H1 (cell line): ENCODE data around the gene FOXO1. TPM values are rescaled to one million over a fixed set of nuclear protein-coding genes. Genes with fewer than 3 reads are reported as not detected.

Source experiments
- CTCF ChIA-PET: fragments of 300-600 bp; sonication (Branson Sonifier 250); formaldehyde crosslinking; loops from one replicate; lab custom pipeline; 2021; ENCODE audit not compliant: partially characterized antibody; lab: Charles Lee
- POLR2A ChIA-PET: fragments of 300-600 bp; sonication (Branson Sonifier 250); formaldehyde crosslinking; loops from one replicate; lab custom pipeline; 2021; ENCODE audit warnings: inconsistent platforms; ENCODE audit not compliant: partially characterized antibody; lab: Charles Lee
- DNase-seq, 2 experiments: peaks; one replicate each; pipeline versions ENCODE4 v3.0.0 to v3.0.0-alpha.2; 2010 to 2022; ENCODE audit warnings: low spot score in 2 of 2, low read depth in 1 of 2, mixed read lengths in 1 of 2
- FAIRE-seq: peaks from 2 replicates; lab custom pipeline; 2011; peaks lifted over from hg19 to GRCh38; lab: Jason Lieb, UNC
- H2AFZ ChIP-seq: 2 replicates; pipeline ENCODE4 v1.8.1; 2012; ENCODE audit warnings: low read length, inconsistent platforms
- H2AK5ac ChIP-seq: 2 replicates; pipeline ENCODE4 v1.6.1; 2013; ENCODE audit warnings: low read depth, low read length
- H2BK120ac ChIP-seq: replicated peaks from 2 replicates; pipeline ENCODE3; 2013; ENCODE audit warnings: low read depth, low read length, inconsistent platforms
- H2BK12ac ChIP-seq: 2 replicates; pipeline ENCODE4 v1.6.1; 2013; ENCODE audit warnings: low read depth, low read length
- H2BK15ac ChIP-seq: 2 replicates; pipeline ENCODE4 v1.6.1; 2013; ENCODE audit warnings: low read length
- H2BK20ac ChIP-seq: 2 replicates; pipeline ENCODE4 v1.6.1; 2013; ENCODE audit warnings: low read length
- H2BK5ac ChIP-seq: 2 replicates; pipeline ENCODE4 v1.6.1; 2013; ENCODE audit warnings: low read depth, low read length
- H3K14ac ChIP-seq: 2 replicates; pipeline ENCODE4 v1.6.1; 2013; ENCODE audit warnings: inconsistent platforms; ENCODE audit not compliant: insufficient read length
- H3K18ac ChIP-seq: 2 replicates; pipeline ENCODE4 v1.6.1; 2013; ENCODE audit warnings: low read length; ENCODE audit errors: extremely low read depth
- H3K23ac ChIP-seq: 2 replicates; pipeline ENCODE4 v1.6.1; 2013; ENCODE audit warnings: inconsistent platforms; ENCODE audit not compliant: insufficient read length
- H3K23me2 ChIP-seq: 2 replicates; pipeline ENCODE4 v1.6.1; 2013; ENCODE audit warnings: low read depth, low read length
- H3K27ac ChIP-seq: 2 replicates; pipeline ENCODE4 v1.6.1; 2011; ENCODE audit warnings: low read depth, low read length, inconsistent platforms
- H3K27me3 ChIP-seq, 4 experiments: replicated peaks in 1 of 4; 1 replicate in 1 of 4; 2 replicates in 3 of 4; pipeline versions ENCODE4 v1.6.1 to v1.8.1; 2011 to 2013; ENCODE audit warnings: low read length in 3 of 4, mild to moderate bottlenecking in 3 of 4, inconsistent platforms in 2 of 4, mixed read lengths in 2 of 4, moderate library complexity in 1 of 4; ENCODE audit not compliant: control insufficient read depth in 3 of 4, insufficient read depth in 3 of 4; ENCODE audit errors: extremely low read depth in 1 of 4
- H3K36me3 ChIP-seq, 4 experiments: 2 replicates each; pipeline versions ENCODE4 v1.6.1 to v1.8.1; 2011 to 2013; ENCODE audit warnings: mild to moderate bottlenecking in 4 of 4, low read length in 3 of 4, moderate library complexity in 2 of 4, control low read depth in 1 of 4, inconsistent platforms in 1 of 4; ENCODE audit not compliant: insufficient read depth in 4 of 4, control insufficient read depth in 2 of 4
- H3K4ac ChIP-seq: replicated peaks from 2 replicates; pipeline ENCODE3; 2013; ENCODE audit warnings: low read length, low read depth, mixed read lengths, inconsistent platforms; ENCODE audit not compliant: insufficient read length
- H3K4me1 ChIP-seq, 4 experiments: replicated peaks in 1 of 4; 1 replicate in 1 of 4; 2 replicates in 3 of 4; pipeline versions ENCODE4 v1.6.1 to v1.8.1; 2011 to 2013; ENCODE audit warnings: low read length in 3 of 4, inconsistent platforms in 2 of 4, mixed read lengths in 1 of 4; ENCODE audit not compliant: insufficient read depth in 4 of 4, control insufficient read depth in 3 of 4
- H3K4me2 ChIP-seq, 2 experiments: 2 replicates each; pipeline versions ENCODE4 v1.6.1 to v1.8.1; 2011 to 2013; ENCODE audit warnings: low read depth in 2 of 2, low read length in 2 of 2, control low read depth in 1 of 2, inconsistent platforms in 1 of 2, mild to moderate bottlenecking in 1 of 2; ENCODE audit not compliant: insufficient read depth in 1 of 2
- H3K4me3 ChIP-seq, 4 experiments: fragments of 200-600, 300-600 bp in 1 of 4; sonication (generic), shearing (Covaris generic), sonication (Bioruptor Twin) in 1 of 4; 2 replicates each; pipeline versions ENCODE4 v1.5.1 to v1.8.1; 2011 to 2016; ENCODE audit warnings: low read length in 4 of 4, low read depth in 3 of 4, control low read depth in 2 of 4, inconsistent platforms in 2 of 4, mild to moderate bottlenecking in 2 of 4, mixed read lengths in 1 of 4, moderate library complexity in 1 of 4; ENCODE audit not compliant: insufficient read depth in 2 of 4; ENCODE audit errors: extremely low read depth in 1 of 4
- H3K56ac ChIP-seq: replicated peaks from 2 replicates; pipeline ENCODE3; 2013; ENCODE audit warnings: low read depth, mild to moderate bottlenecking, mixed read lengths, low read length, inconsistent platforms; ENCODE audit not compliant: insufficient read length
- H3K79me1 ChIP-seq: 2 replicates; pipeline ENCODE4 v1.6.1; 2013; ENCODE audit warnings: low read depth, low read length, control low read depth
- H3K79me2 ChIP-seq, 2 experiments: 2 replicates each; pipeline versions ENCODE4 v1.6.1 to v1.8.1; 2012 to 2013; ENCODE audit warnings: low read length in 2 of 2, mild to moderate bottlenecking in 2 of 2, inconsistent platforms in 1 of 2; ENCODE audit not compliant: insufficient read depth in 2 of 2, control insufficient read depth in 1 of 2
- H3K9ac ChIP-seq, 4 experiments: replicated peaks in 1 of 4; 1 replicate in 1 of 4; 2 replicates in 3 of 4; pipeline versions ENCODE4 v1.6.1 to v1.8.1; 2011 to 2013; ENCODE audit warnings: low read depth in 3 of 4, low read length in 3 of 4, control low read depth in 2 of 4, mild to moderate bottlenecking in 2 of 4, moderate library complexity in 2 of 4, inconsistent platforms in 1 of 4; ENCODE audit errors: extremely low read depth in 1 of 4
- H3K9me3 ChIP-seq, 2 experiments: 2 replicates each; pipeline versions ENCODE4 v1.6.1 to v1.8.1; 2012 to 2013; ENCODE audit warnings: mild to moderate bottlenecking in 2 of 2, moderate library complexity in 2 of 2, control low read depth in 1 of 2, inconsistent platforms in 1 of 2, low read depth in 1 of 2, low read length in 1 of 2, mixed read lengths in 1 of 2; ENCODE audit not compliant: insufficient read depth in 2 of 2
- H4K20me1 ChIP-seq, 2 experiments: replicated peaks in 1 of 2; 2 replicates each; pipeline versions ENCODE3 to v1.8.1; 2011 to 2013; ENCODE audit warnings: inconsistent platforms in 2 of 2, low read length in 2 of 2, mild to moderate bottlenecking in 1 of 2; ENCODE audit not compliant: insufficient read depth in 2 of 2, control insufficient read depth in 1 of 2
- H4K5ac ChIP-seq: 2 replicates; pipeline ENCODE4 v1.6.1; 2013; ENCODE audit warnings: low read length, low read depth, mixed read lengths, inconsistent platforms; ENCODE audit not compliant: insufficient read length
- H4K8ac ChIP-seq: 2 replicates; pipeline ENCODE4 v1.8.0; 2013; ENCODE audit warnings: mild to moderate bottlenecking, moderate library complexity, low read length, inconsistent platforms; ENCODE audit not compliant: insufficient read depth; ENCODE audit errors: extremely low read depth
- H4K91ac ChIP-seq: replicated peaks from 2 replicates; pipeline ENCODE3; 2013; ENCODE audit warnings: low read length, mixed read lengths, inconsistent platforms; ENCODE audit not compliant: insufficient read length
- CBX8 ChIP-seq: fragments of 300-800, 300-1000 bp; sonication (generic); IDR thresholded peaks from 2 replicates; pipeline ENCODE4 v1.7.1; 2016; ENCODE audit warnings: low read depth, low read length, borderline replicate concordance
- EP300 ChIP-seq, 2 experiments: IDR thresholded peaks; 1 replicate in 1 of 2; 2 replicates in 1 of 2; pipeline ENCODE4 v1.6.1; 2011 to 2012; ENCODE audit warnings: low read depth in 2 of 2, low read length in 2 of 2, mild to moderate bottlenecking in 2 of 2, borderline replicate concordance in 1 of 2, inconsistent platforms in 1 of 2, moderate library complexity in 1 of 2
- GABPA ChIP-seq: IDR thresholded peaks from 2 replicates; pipeline ENCODE4 v1.6.1; 2011; ENCODE audit warnings: mild to moderate bottlenecking, low read length, moderate library complexity, borderline replicate concordance; ENCODE audit not compliant: insufficient read depth
- HDAC6 ChIP-seq: IDR thresholded peaks from one replicate; pipeline ENCODE4 v1.7.1; 2012; ENCODE audit warnings: low read depth, mild to moderate bottlenecking, inconsistent platforms, low read length, moderate library complexity
- KDM4A ChIP-seq: IDR thresholded peaks from one replicate; pipeline ENCODE4 v1.7.1; 2012; ENCODE audit warnings: low read depth, mild to moderate bottlenecking, moderate library complexity, low read length, inconsistent platforms; ENCODE audit not compliant: severe bottlenecking
- NANOG ChIP-seq: IDR thresholded peaks from 2 replicates; pipeline ENCODE4 v1.6.1; 2011; ENCODE audit warnings: low read length, low read depth, mild to moderate bottlenecking, inconsistent platforms; ENCODE audit not compliant: insufficient read depth, poor library complexity, severe bottlenecking
- POLR2AphosphoS5 ChIP-seq: IDR thresholded peaks from 2 replicates; pipeline ENCODE4 v1.6.1; 2011; ENCODE audit warnings: low read depth, low read length
- RXRA ChIP-seq: IDR thresholded peaks from 2 replicates; pipeline ENCODE4 v1.6.1; 2011; ENCODE audit warnings: low read depth, mild to moderate bottlenecking, low read length, moderate library complexity; ENCODE audit not compliant: insufficient read depth
- SP1 ChIP-seq: IDR thresholded peaks from 2 replicates; pipeline ENCODE4 v1.6.1; 2011; ENCODE audit warnings: low read depth, low read length
- SRF ChIP-seq: IDR thresholded peaks from 2 replicates; pipeline ENCODE4 v1.6.1; 2011; ENCODE audit warnings: mild to moderate bottlenecking, low read depth, low read length, moderate library complexity
- TAF1 ChIP-seq: IDR thresholded peaks from 2 replicates; pipeline ENCODE4 v1.6.1; 2011; ENCODE audit warnings: mild to moderate bottlenecking, low read depth, low read length
- TBP ChIP-seq: IDR thresholded peaks from 2 replicates; pipeline ENCODE4 v1.6.1; 2011; ENCODE audit warnings: low read depth, low read length, improper control_type of control experiment
- YY1 ChIP-seq: IDR thresholded peaks from 2 replicates; pipeline ENCODE4 v1.6.1; 2011; ENCODE audit warnings: low read depth, mild to moderate bottlenecking, low read length
- WGBS, 2 experiments: shearing (Covaris generic) in 1 of 2; methylation state at CpG; one replicate each; pipeline versions ENCODE4 v1.1.6 to v1.1.7; 2013 to 2015; ENCODE audit warnings: low lambda C conversion rate in 2 of 2, mixed read lengths in 2 of 2, inconsistent platforms in 1 of 2, low coverage in 1 of 2, missing lambda C conversion rate in 1 of 2; ENCODE audit not compliant: insufficient replicate concordance in 2 of 2, insufficient coverage in 1 of 2, insufficient read length in 1 of 2; ENCODE audit errors: extremely low coverage in 1 of 2, missing lambda C conversion rate in 1 of 2; 5-methylcytosine and 5-hydroxymethylcytosine counted together
- polyA plus RNA-seq, 7 experiments: library from polyadenylated mRNA; depleted of rRNA in 3 of 7; stranded (reverse) in 5 of 7; unstranded in 2 of 7; fragments of >200 nt in 5 of 7; fragments of 200-250 nt in 2 of 7; gene quantifications; 1 replicate in 5 of 7; 2 replicates in 1 of 7; 4 replicates in 1 of 7; pipeline versions ENCODE4 v1.2.1 to v1.2.3, GENCODE V29; 2011 to 2013; ENCODE audit warnings: missing spikeins in 2 of 7, mixed read lengths in 2 of 7
- total RNA-seq: library from RNA; stranded (reverse); fragmentation: NEBNext Ultra II Directional; extraction: Animal tissue kit (Norgen Biotek cat#: 25700); gene quantifications from 2 replicates; pipeline ENCODE4 v1.2.1, GENCODE V29; 2021
- TF ChIP-seq, protein P1 (sequence below): IDR thresholded peaks from 2 replicates; pipeline ENCODE4 v1.6.1; 2011; ENCODE audit warnings: low read depth, mild to moderate bottlenecking, low read length; ENCODE audit not compliant: insufficient read depth

The FOXO1 gene
- total and polyA plus RNA-seq, 2 of the 8 experiments (the other 6 are each of a cell fraction or from before 2014, with no cell fraction given) = 35.3 to 56.9 TPM

DNA sequence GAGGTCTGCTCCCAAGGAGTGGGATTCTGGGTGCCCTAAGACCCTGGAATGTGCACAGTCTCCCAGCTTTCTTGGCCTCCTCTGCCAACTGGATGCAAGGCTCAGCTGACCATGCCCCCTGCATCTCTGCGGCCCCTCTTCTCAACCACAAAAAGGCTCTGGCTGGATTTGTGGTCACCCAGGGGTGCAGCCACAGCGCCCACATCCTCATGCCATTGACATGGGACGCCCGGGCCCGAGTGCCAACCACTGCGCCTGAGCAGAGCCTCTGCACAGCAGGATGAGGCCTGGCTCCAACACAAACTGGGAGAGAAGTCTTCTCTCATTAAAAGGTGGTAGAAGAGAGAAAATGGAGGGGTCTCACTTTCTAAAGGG is 103.5 kb downstream of the FOXO1 start:
- FAIRE-seq = no peak
- Histone ChIP-seq H2AFZ (no peak overlapping the region), H2AK5ac (no peak overlapping the region), H4K20me1 (peaks cover 23 to 42% of the 10 kb centered on the region in 2 experiments), H3K23me2 (no peaks in the 10 kb centered on the region), H3K9ac (no peak overlapping the region), H3K23ac (no peak overlapping the region), H3K4me3 (no peak overlapping the region), H4K8ac (no peak overlapping the region), H3K79me1 (peaks cover 13% of the 10 kb centered on the region; the same call in 1 of the 2 replicates), H2BK120ac (no peak overlapping the region), H3K56ac (no peak overlapping the region), H2BK20ac (no peak overlapping the region), H4K91ac (no peak overlapping the region), H3K18ac (no peak overlapping the region), H2BK5ac (no peak overlapping the region), H3K4ac (no peak overlapping the region), H3K27me3 (no peaks in the 10 kb centered on the region), H3K79me2 (peaks cover 5 to 100% of the 10 kb centered on the region in 2 experiments), H2BK12ac (no peak overlapping the region), H3K14ac (no peak overlapping the region), H3K4me2 (no peak overlapping the region), H4K5ac (no peak overlapping the region), H3K36me3 (peaks cover 5 to 23% (median 13%) of the 10 kb centered on the region in 4 experiments; a peak in 6 of 8 replicates), H3K27ac (no peak overlapping the region), H3K9me3 (no peaks in the 10 kb centered on the region), H3K4me1 (peaks cover 9 to 22% (median 10%) of the 10 kb centered on the region in 4 experiments), H2BK15ac (no peak overlapping the region)
- WGBS, 2 experiments = 82% methylated on average over 6 of the region's 6 CpGs; no CpG with 5 or more reads in 1 of the 2 experiments
- POLR2A ChIA-PET = no interaction called here
- CTCF ChIA-PET = interaction anchor here (1.1 to 4.9 kb wide), 3 partner anchors 10 to 119 kb away, joined by 3 to 24 read pairs (median 4); no protein-coding TSS in a partner anchor
- no peak for DNase-seq
- TF ChIP-seq TBP = no peak
- no peak for TF ChIP-seq POLR2AphosphoS5
- TF ChIP-seq NANOG = no peak
- no peak for TF ChIP-seq GABPA
- TF ChIP-seq YY1 = no peak
- TF ChIP-seq HDAC6 = no peak
- TF ChIP-seq, protein P1, sequence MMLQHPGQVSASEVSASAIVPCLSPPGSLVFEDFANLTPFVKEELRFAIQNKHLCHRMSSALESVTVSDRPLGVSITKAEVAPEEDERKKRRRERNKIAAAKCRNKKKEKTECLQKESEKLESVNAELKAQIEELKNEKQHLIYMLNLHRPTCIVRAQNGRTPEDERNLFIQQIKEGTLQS = no peak
- TF ChIP-seq TAF1 = no peak
- no peak for TF ChIP-seq SRF
- no peak for TF ChIP-seq EP300 (IDR thresholded peaks at IDR 0.05; ENCODE audit: borderline replicate concordance in 1 of 2, low read depth in 2 of 2, low read length in 2 of 2)
- TF ChIP-seq KDM4A = no peak
- TF ChIP-seq CBX8 = no peak
- TF ChIP-seq RXRA = no peak
- TF ChIP-seq SP1 = no peak
